Measurements from ENCODE around the gene FAM227A.

Gene FAM227A

GRCh38 chr22:38700789-38701628, 44.8 kb upstream of the FAM227A start, which contains the start of gene JOSD1 (continued):
- TF ChIP-seq PATZ1 (tag by site-specific recombination; IDR thresholded peaks at IDR 0.05), result peak; percentile 90
- no peak for TF ChIP-seq ZFP41 (tag by site-specific recombination; IDR thresholded peaks at IDR 0.05; ENCODE audit: borderline replicate concordance)
- TF ChIP-seq ZNF76 (tag by site-specific recombination; IDR thresholded peaks at IDR 0.05; ENCODE audit: borderline replicate concordance, low read depth), result peak; percentile 63
- peak; percentile 95 for TF ChIP-seq ZFHX2 (tag by site-specific recombination; conservative IDR thresholded peaks at IDR 0.05)
- TF ChIP-seq MZF1 (tag by site-specific recombination; IDR thresholded peaks at IDR 0.05; ENCODE audit: borderline replicate concordance), result peak; percentile 98
- TF ChIP-seq ZNF394 (tag by site-specific recombination; IDR thresholded peaks at IDR 0.05; ENCODE audit: borderline replicate concordance), result peak; percentile 94
- 0 out of 2 replicates have a peak, but pooled peaks have one; percentile 67 for TF ChIP-seq ZNF280D (tag by site-specific recombination; IDR thresholded peaks at IDR 0.05)
- peak; percentile 84 for TF ChIP-seq ZNF660 (tag by site-specific recombination; IDR thresholded peaks at IDR 0.05)
- peak; percentile 89 for TF ChIP-seq TRIM28 (IDR thresholded peaks at IDR 0.05; ENCODE audit: borderline replicate concordance, low read length)
- peak; percentile 81 for TF ChIP-seq KLF1 (tag by site-specific recombination; IDR thresholded peaks at IDR 0.05)
- peak; percentile 66 for TF ChIP-seq PRDM4 (tag by site-specific recombination; IDR thresholded peaks at IDR 0.05)
- peak; percentile 69 for TF ChIP-seq ZNF121 (tag by site-specific recombination; IDR thresholded peaks at IDR 0.05)
- no peak for TF ChIP-seq HOXC10 (CRISPR knock-in tag; IDR thresholded peaks at IDR 0.05)
- TF ChIP-seq REPIN1 (tag by site-specific recombination; IDR thresholded peaks at IDR 0.05; ENCODE audit: low read depth), result peak; percentile 54; the same call in 1 of the 2 replicates
- TF ChIP-seq ZNF768 (tag by site-specific recombination; IDR thresholded peaks at IDR 0.05), result no peak; the same call in 1 of the 2 replicates
- TF ChIP-seq ZEB2 (tag by site-specific recombination; IDR thresholded peaks at IDR 0.05), result peak; percentile 99
- peak; percentile 60 for TF ChIP-seq SP2 (tag by site-specific recombination; IDR thresholded peaks at IDR 0.05)
- TF ChIP-seq WT1 (tag by site-specific recombination; IDR thresholded peaks at IDR 0.05), result peak; percentile 59
- TF ChIP-seq ZNF629 (tag by site-specific recombination; IDR thresholded peaks at IDR 0.05), result peak; percentile 100
- TF ChIP-seq ZSCAN18 (tag by site-specific recombination; IDR thresholded peaks at IDR 0.05), result 0 out of 2 replicates have a peak, but pooled peaks have one; percentile 17
- TF ChIP-seq IKZF3 (tag by site-specific recombination; IDR thresholded peaks at IDR 0.05), result peak; percentile 79
- TF ChIP-seq GLI2 (tag by site-specific recombination; IDR thresholded peaks at IDR 0.05; ENCODE audit: borderline replicate concordance, low read depth), result 0 out of 2 replicates have a peak, but pooled peaks have one; percentile 7
- TF ChIP-seq ZFP37 (tag by site-specific recombination; IDR thresholded peaks at IDR 0.05), result peak; percentile 78
- peak; percentile 70; the same call in 1 of the 2 replicates for TF ChIP-seq ELK4 (IDR thresholded peaks at IDR 0.05; ENCODE audit: borderline replicate concordance, low read depth, low read length)
- TF ChIP-seq OSR2 (tag by site-specific recombination; IDR thresholded peaks at IDR 0.05), result peak; percentile 30
- no peak for TF ChIP-seq ZNF776 (tag by site-specific recombination; IDR thresholded peaks at IDR 0.05; ENCODE audit: borderline replicate concordance)
- peak; percentile 65; the same call in 1 of the 2 replicates for TF ChIP-seq ZNF449 (tag by site-specific recombination; IDR thresholded peaks at IDR 0.05)

Measured in HEK293 (cell line).